Gastrocnemius medialis (tissue), 4 donors: ENCODE results near the gene AFF3.

Source experiments
- CTCF ChIP-seq, 5 experiments: fragments of 450-650 bp in 3 of 5; fragments of 200-600 bp in 2 of 5; sonication (generic) in 2 of 5; IDR thresholded peaks in 4 of 5; conservative IDR thresholded peaks in 1 of 5; 1 replicate in 4 of 5; 2 replicates in 1 of 5; pipeline ENCODE4 v1.5.1; 2016 to 2019; ENCODE audit warnings: antibody characterized with exemption in 5 of 5, mild to moderate bottlenecking in 3 of 5, moderate library complexity in 3 of 5
- POLR2A ChIP-seq, 2 donors: fragments of 450-650 bp; IDR thresholded peaks; one replicate each; pipeline ENCODE4 v1.6.1; 2017; ENCODE audit warnings: antibody characterized with exemption in 2 of 2, mild to moderate bottlenecking in 2 of 2, moderate library complexity in 2 of 2

DNA sequence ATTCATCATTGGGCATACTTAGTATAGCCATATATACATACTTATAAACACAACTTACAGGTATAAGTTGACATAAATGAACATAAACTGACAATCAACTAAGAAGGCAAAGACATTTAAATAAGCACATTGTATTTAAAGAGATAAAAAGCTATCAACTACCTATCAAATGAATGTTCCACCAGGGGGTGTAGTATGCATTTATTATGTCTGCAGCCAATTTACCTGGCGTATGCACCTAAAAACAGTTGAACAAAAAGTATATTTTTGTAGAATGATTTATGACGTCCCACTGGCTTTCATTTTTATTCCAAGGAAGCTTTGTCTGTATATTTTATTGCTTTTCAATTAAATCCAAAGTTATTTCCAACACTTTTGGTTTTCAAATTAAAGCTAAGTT is 323.5 kb downstream of the AFF3 start:
- TF ChIP-seq CTCF (IDR thresholded peaks at IDR 0.05 in 4 of 5, conservative IDR thresholded peaks at IDR 0.05 in 1 of 5) (no peak), POLR2A (IDR thresholded peaks at IDR 0.05) (no peak)
